Measurements from ENCODE around the gene NR1H3. TPM values are rescaled to one million over a fixed set of nuclear protein-coding genes. Genes with fewer than 3 reads are reported as not detected.

NR1H3 gene
- total RNA-seq, 1 experiment from 2014 or later, result 26.3 TPM

DNA sequence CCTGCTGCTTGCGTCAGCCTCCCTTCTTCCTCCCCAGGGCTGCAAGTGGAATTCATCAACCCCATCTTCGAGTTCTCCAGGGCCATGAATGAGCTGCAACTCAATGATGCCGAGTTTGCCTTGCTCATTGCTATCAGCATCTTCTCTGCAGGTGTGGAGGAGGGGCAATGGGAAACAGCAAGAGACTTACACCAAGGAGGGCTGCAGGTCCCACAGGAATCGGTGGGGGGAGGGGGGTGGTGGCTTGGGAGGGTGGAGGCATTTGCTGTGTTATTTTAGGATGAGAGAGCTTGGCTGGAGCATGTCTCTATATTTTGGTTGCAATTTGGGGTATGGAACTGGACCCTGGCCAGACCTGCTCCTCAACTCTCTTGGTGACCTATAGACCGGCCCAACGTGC is 10.1 kb downstream of the NR1H3 start:
- H4K8ac ChIP-seq (replicated peaks; ENCODE audit: insufficient read length, low read depth, low read length), result no peak overlapping the region
- H3K27ac ChIP-seq (ENCODE audit: insufficient read length, low read depth, low read length), result peak overlapping the region; percentile 8
- H2BK12ac ChIP-seq (ENCODE audit: insufficient read length, low read depth, low read length), result no peak overlapping the region
- peaks cover 7% of the 10 kb centered on the region; the same call in 1 of the 2 replicates for H3K4me1 ChIP-seq (ENCODE audit: insufficient read depth, low read length)
- DNase-seq, result no peak
- H3K79me2 ChIP-seq (ENCODE audit: insufficient read depth, low read length), result peaks cover 9% of the 10 kb centered on the region; the same call in 1 of the 2 replicates
- H3K9ac ChIP-seq (ENCODE audit: extremely low read depth, insufficient read length, low read length), result no peak overlapping the region
- H3K4me2 ChIP-seq (ENCODE audit: insufficient read depth, insufficient read length, low read length), result peak overlapping the region; percentile 54
- H3K56ac ChIP-seq (ENCODE audit: insufficient read length, low read depth, low read length), result no peak overlapping the region
- Mint-ChIP-seq H3K27ac (peak overlapping the region; percentile 80 to 98 (median 97)), H3K9me3 (no peaks in the 10 kb centered on the region), H3K27me3 (ENCODE audit: low read depth) (no peaks in the 10 kb centered on the region), H3K4me3 (peak overlapping the region; percentile 84 to 91), H3K36me3 (ENCODE audit: insufficient read depth in 1 of 3, low read depth in 3 of 3) (peaks cover 0 to 6% (median 0%) of the 10 kb centered on the region in 3 experiments; a peak in 3 of 7 replicates), H3K4me1 (peaks cover 40 to 41% of the 10 kb centered on the region in 2 experiments)
- no peaks in the 10 kb centered on the region for H3K79me1 ChIP-seq (ENCODE audit: insufficient read depth, low read depth, low read length, poor library complexity, severe bottlenecking)
- H3K18ac ChIP-seq (ENCODE audit: insufficient read length, low read depth, low read length), result no peak overlapping the region
- no peak overlapping the region for H2AFZ ChIP-seq (ENCODE audit: low read length)
- H2BK20ac ChIP-seq (ENCODE audit: low read depth, low read length, poor library complexity, severe bottlenecking), result no peak overlapping the region
- no CpG with 5 or more reads among the region's 6 CpGs for WGBS (ENCODE audit: extremely low coverage, insufficient read length, low lambda C conversion rate)
- H3K4ac ChIP-seq (ENCODE audit: low read depth, low read length), result no peak overlapping the region
- H3K27me3 ChIP-seq (ENCODE audit: insufficient read depth, low read length), result no peaks in the 10 kb centered on the region
- no peak overlapping the region for H3K14ac ChIP-seq (ENCODE audit: insufficient read depth, low read length)
- no peaks in the 10 kb centered on the region for H4K20me1 ChIP-seq (ENCODE audit: control insufficient read depth, insufficient read depth, insufficient read length)
- no peaks in the 10 kb centered on the region for H3K9me3 ChIP-seq (ENCODE audit: control insufficient read depth, low read depth, low read length)
- H4K91ac ChIP-seq (ENCODE audit: insufficient read length, low read depth, low read length), result no peak overlapping the region
- no peak overlapping the region for H3T11ph ChIP-seq (ENCODE audit: low read length)
- H3K23ac ChIP-seq (ENCODE audit: insufficient read length, low read depth, low read length), result no peak overlapping the region
- TF ChIP-seq CTCF (conservative IDR thresholded peaks at IDR 0.05), result no peak
- no peak overlapping the region for H2BK5ac ChIP-seq (ENCODE audit: insufficient read length, low read length)
- no peak overlapping the region for H4K5ac ChIP-seq (ENCODE audit: insufficient read length, low read depth, low read length)
- no peak overlapping the region for H2BK120ac ChIP-seq (ENCODE audit: low read depth, low read length, poor library complexity, severe bottlenecking)
- H2AK5ac ChIP-seq (ENCODE audit: insufficient read length, low read length), result no peak overlapping the region
- H3K23me2 ChIP-seq (ENCODE audit: insufficient read length, low read depth, low read length, poor library complexity, severe bottlenecking), result peaks cover 13% of the 10 kb centered on the region
- no peak overlapping the region for H2BK15ac ChIP-seq (ENCODE audit: low read depth, low read length)

Data from H9 (cell line).